ENCODE data around the gene ATXN7L1.

The ATXN7L1 gene

GRCh38 chr7:105897999-105898398, 21.6 kb upstream of the ATXN7L1 start:
- H3K23ac ChIP-seq (ENCODE audit: low read depth, low read length, poor library complexity) = no peak overlapping the region
- H3K4me2 ChIP-seq (ENCODE audit: insufficient read depth, low read length, poor library complexity, severe bottlenecking) = no peak overlapping the region
- WGBS, 2 donors (ENCODE audit: extremely low coverage in 2 of 2, insufficient read length in 2 of 2, insufficient replicate concordance in 1 of 2) = no CpG with 5 or more reads among the region's 3 CpGs
- no peaks in the 10 kb centered on the region for H3K9me3 ChIP-seq (replicated peaks in 1 of 2; ENCODE audit: control insufficient read depth in 2 of 2, insufficient read depth in 1 of 2, low read depth in 1 of 2, low read length in 2 of 2)
- no peaks in the 10 kb centered on the region for H3K4me1 ChIP-seq (ENCODE audit: control insufficient read depth in 2 of 2, insufficient read depth in 1 of 2, low read depth in 1 of 2, low read length in 2 of 2)
- no peak overlapping the region for H2AFZ ChIP-seq (ENCODE audit: low read length)
- no peak overlapping the region for H3K14ac ChIP-seq (ENCODE audit: low read length)
- H4K91ac ChIP-seq (ENCODE audit: low read depth, low read length, poor library complexity) = no peak overlapping the region
- no peaks in the 10 kb centered on the region for H3K36me3 ChIP-seq (replicated peaks in 1 of 2; ENCODE audit: control insufficient read depth in 2 of 2, insufficient read depth in 2 of 2, low read length in 2 of 2)
- H3K4me3 ChIP-seq (ENCODE audit: low read length in 2 of 2) = no peak overlapping the region
- no peak overlapping the region for H2BK15ac ChIP-seq (ENCODE audit: low read length)
- no peak overlapping the region for H2AK5ac ChIP-seq (ENCODE audit: low read depth, low read length)
- H4K8ac ChIP-seq (ENCODE audit: low read depth, low read length) = no peak overlapping the region
- no peak overlapping the region for H3K18ac ChIP-seq (ENCODE audit: low read length)
- no peaks in the 10 kb centered on the region for H3K79me1 ChIP-seq (ENCODE audit: low read depth, low read length)
- H2BK12ac ChIP-seq (ENCODE audit: low read length) = no peak overlapping the region
- H2BK5ac ChIP-seq (ENCODE audit: low read length) = no peak overlapping the region
- no peaks in the 10 kb centered on the region for H3K27me3 ChIP-seq (ENCODE audit: control insufficient read depth in 3 of 3, insufficient read depth in 3 of 3, low read depth in 1 of 3, low read length in 3 of 3)
- no peak overlapping the region for H2BK120ac ChIP-seq (ENCODE audit: low read depth, low read length)
- no peak overlapping the region for H3K27ac ChIP-seq (replicated peaks; ENCODE audit: low read length)
- H3K9ac ChIP-seq (ENCODE audit: low read depth, low read length, poor library complexity) = no peak overlapping the region
- H3K4ac ChIP-seq (ENCODE audit: low read length) = no peak overlapping the region
- DNase-seq (ENCODE audit: low spot score) = no peak

- Histone ChIP-seq H3K18ac (ENCODE audit: low read length) (no peak overlapping the region), H4K91ac (ENCODE audit: low read depth, low read length, poor library complexity) (no peak overlapping the region), H2BK15ac (ENCODE audit: low read length) (no peak overlapping the region), H3K4me1 (ENCODE audit: control insufficient read depth in 2 of 2, insufficient read depth in 1 of 2, low read depth in 1 of 2, low read length in 2 of 2) (no peaks in the 10 kb centered on the region), H2AFZ (ENCODE audit: low read length) (no peak overlapping the region), H3K36me3 (replicated peaks in 1 of 2; ENCODE audit: control insufficient read depth in 2 of 2, insufficient read depth in 2 of 2, low read length in 2 of 2) (no peaks in the 10 kb centered on the region), H3K4me3 (ENCODE audit: low read length in 2 of 2) (no peak overlapping the region), H3K9ac (ENCODE audit: low read depth, low read length, poor library complexity) (no peak overlapping the region), H3K4me2 (ENCODE audit: insufficient read depth, low read length, poor library complexity, severe bottlenecking) (no peak overlapping the region), H3K4ac (ENCODE audit: low read length) (no peak overlapping the region), H3K27ac (replicated peaks; ENCODE audit: low read length) (no peak overlapping the region), H3K23ac (ENCODE audit: low read depth, low read length, poor library complexity) (no peak overlapping the region), H2BK120ac (ENCODE audit: low read depth, low read length) (no peak overlapping the region), H2BK12ac (ENCODE audit: low read length) (no peak overlapping the region), H3K9me3 (replicated peaks in 1 of 2; ENCODE audit: control insufficient read depth in 2 of 2, insufficient read depth in 1 of 2, low read depth in 1 of 2, low read length in 2 of 2) (no peaks in the 10 kb centered on the region), H3K14ac (ENCODE audit: low read length) (no peak overlapping the region), H2AK5ac (ENCODE audit: low read depth, low read length) (no peak overlapping the region), H4K8ac (ENCODE audit: low read depth, low read length) (no peak overlapping the region), H3K79me1 (ENCODE audit: low read depth, low read length) (no peaks in the 10 kb centered on the region), H2BK5ac (ENCODE audit: low read length) (no peak overlapping the region), H3K27me3 (ENCODE audit: control insufficient read depth in 3 of 3, insufficient read depth in 3 of 3, low read depth in 1 of 3, low read length in 3 of 3) (no peaks in the 10 kb centered on the region)
- no peak for DNase-seq (ENCODE audit: low spot score)
- no CpG with 5 or more reads among the region's 1 CpG for WGBS, 2 donors (ENCODE audit: extremely low coverage in 2 of 2, insufficient read length in 2 of 2, insufficient replicate concordance in 1 of 2)
These were observed 20.1 kb upstream of the ATXN7L1 start for GRCh38 chr7:105896407-105896911.

- H3K27ac ChIP-seq (replicated peaks; ENCODE audit: low read length) = no peak overlapping the region
- H2BK5ac ChIP-seq (ENCODE audit: low read length) = no peak overlapping the region
- WGBS, 2 donors (ENCODE audit: extremely low coverage in 2 of 2, insufficient read length in 2 of 2, insufficient replicate concordance in 1 of 2) = no CpG with 5 or more reads among the region's 3 CpGs
- H4K91ac ChIP-seq (ENCODE audit: low read depth, low read length, poor library complexity) = no peak overlapping the region
- no peak for DNase-seq (ENCODE audit: low spot score)
- no peak overlapping the region for H3K9ac ChIP-seq (ENCODE audit: low read depth, low read length, poor library complexity)
- H3K14ac ChIP-seq (ENCODE audit: low read length) = no peak overlapping the region
- H2AFZ ChIP-seq (ENCODE audit: low read length) = no peak overlapping the region
- H2AK5ac ChIP-seq (ENCODE audit: low read depth, low read length) = no peak overlapping the region
- H3K18ac ChIP-seq (ENCODE audit: low read length) = no peak overlapping the region
- H3K27me3 ChIP-seq (ENCODE audit: control insufficient read depth in 3 of 3, insufficient read depth in 3 of 3, low read depth in 1 of 3, low read length in 3 of 3) = no peaks in the 10 kb centered on the region
- H3K4me3 ChIP-seq (ENCODE audit: low read length in 2 of 2) = no peak overlapping the region
- H3K4ac ChIP-seq (ENCODE audit: low read length) = no peak overlapping the region
- no peaks in the 10 kb centered on the region for H3K4me1 ChIP-seq (ENCODE audit: control insufficient read depth in 2 of 2, insufficient read depth in 1 of 2, low read depth in 1 of 2, low read length in 2 of 2)
- H2BK15ac ChIP-seq (ENCODE audit: low read length) = no peak overlapping the region
- H3K23ac ChIP-seq (ENCODE audit: low read depth, low read length, poor library complexity) = no peak overlapping the region
- H3K4me2 ChIP-seq (ENCODE audit: insufficient read depth, low read length, poor library complexity, severe bottlenecking) = no peak overlapping the region
- no peaks in the 10 kb centered on the region for H3K9me3 ChIP-seq (replicated peaks in 1 of 2; ENCODE audit: control insufficient read depth in 2 of 2, insufficient read depth in 1 of 2, low read depth in 1 of 2, low read length in 2 of 2)
- H2BK120ac ChIP-seq (ENCODE audit: low read depth, low read length) = no peak overlapping the region
- no peak overlapping the region for H4K8ac ChIP-seq (ENCODE audit: low read depth, low read length)
- no peak overlapping the region for H2BK12ac ChIP-seq (ENCODE audit: low read length)
- no peaks in the 10 kb centered on the region for H3K36me3 ChIP-seq (replicated peaks in 1 of 2; ENCODE audit: control insufficient read depth in 2 of 2, insufficient read depth in 2 of 2, low read length in 2 of 2)
- no peaks in the 10 kb centered on the region for H3K79me1 ChIP-seq (ENCODE audit: low read depth, low read length)
These were observed 17.7 kb upstream of the ATXN7L1 start for GRCh38 chr7:105894131-105894530.

- no peak overlapping the region for H4K8ac ChIP-seq (ENCODE audit: low read depth, low read length)
- no peak overlapping the region for H2BK12ac ChIP-seq (ENCODE audit: low read length)
- no peak overlapping the region for H2AK5ac ChIP-seq (ENCODE audit: low read depth, low read length)
- H2BK5ac ChIP-seq (ENCODE audit: low read length) = no peak overlapping the region
- H3K23ac ChIP-seq (ENCODE audit: low read depth, low read length, poor library complexity) = no peak overlapping the region
- H3K4me3 ChIP-seq (ENCODE audit: low read length in 2 of 2) = no peak overlapping the region
- H3K4ac ChIP-seq (ENCODE audit: low read length) = no peak overlapping the region
- no peak overlapping the region for H3K27ac ChIP-seq (replicated peaks; ENCODE audit: low read length)
- H3K14ac ChIP-seq (ENCODE audit: low read length) = no peak overlapping the region
- DNase-seq (ENCODE audit: low spot score) = no peak
- no peak overlapping the region for H3K4me2 ChIP-seq (ENCODE audit: insufficient read depth, low read length, poor library complexity, severe bottlenecking)
- H3K9me3 ChIP-seq (replicated peaks in 1 of 2; ENCODE audit: control insufficient read depth in 2 of 2, insufficient read depth in 1 of 2, low read depth in 1 of 2, low read length in 2 of 2) = no peaks in the 10 kb centered on the region
- no peaks in the 10 kb centered on the region for H3K79me1 ChIP-seq (ENCODE audit: low read depth, low read length)
- no peak overlapping the region for H4K91ac ChIP-seq (ENCODE audit: low read depth, low read length, poor library complexity)
- H3K4me1 ChIP-seq (ENCODE audit: control insufficient read depth in 2 of 2, insufficient read depth in 1 of 2, low read depth in 1 of 2, low read length in 2 of 2) = no peaks in the 10 kb centered on the region
- no peaks in the 10 kb centered on the region for H3K27me3 ChIP-seq (ENCODE audit: control insufficient read depth in 3 of 3, insufficient read depth in 3 of 3, low read depth in 1 of 3, low read length in 3 of 3)
- no peak overlapping the region for H3K9ac ChIP-seq (ENCODE audit: low read depth, low read length, poor library complexity)
- no peak overlapping the region for H2BK120ac ChIP-seq (ENCODE audit: low read depth, low read length)
- H2AFZ ChIP-seq (ENCODE audit: low read length) = no peak overlapping the region
- no peak overlapping the region for H3K18ac ChIP-seq (ENCODE audit: low read length)
- WGBS, 2 donors (ENCODE audit: extremely low coverage in 2 of 2, insufficient read length in 2 of 2, insufficient replicate concordance in 1 of 2) = no CpG with 5 or more reads among the region's 2 CpGs
- H2BK15ac ChIP-seq (ENCODE audit: low read length) = no peak overlapping the region
- no peaks in the 10 kb centered on the region for H3K36me3 ChIP-seq (replicated peaks in 1 of 2; ENCODE audit: control insufficient read depth in 2 of 2, insufficient read depth in 2 of 2, low read length in 2 of 2)
These were observed 16.0 kb upstream of the ATXN7L1 start for GRCh38 chr7:105892387-105892786.

All from neuronal stem cell (in vitro differentiated cells).